PC-9 (cell line): ENCODE results near the gene DHPS. TPM values are rescaled to one million over a fixed set of nuclear protein-coding genes. Genes with fewer than 3 reads are reported as not detected.
A peak's percentile ranks its signal among the peaks of the same experiment; 100 is the strongest.

Source experiments
- BruUV-seq: library from RNA; stranded (reverse); fragments of 400-500 nt; replicated peaks from 2 replicates; lab custom pipeline; 2021; lab: Mats Ljungman, UMichigan
- CTCF ChIA-PET: fragments of 300-600 bp; sonication (Branson Sonifier 250); formaldehyde crosslinking; loops from one replicate; lab custom pipeline; 2022; ENCODE audit warnings: antibody characterized with exemption; lab: Charles Lee
- POLR2A ChIA-PET: fragments of 300-600 bp; sonication (Branson Sonifier 250); formaldehyde crosslinking; loops from one replicate; lab custom pipeline; 2022; ENCODE audit warnings: antibody characterized with exemption; ENCODE audit not compliant: unreplicated experiment; lab: Charles Lee
- DNase-seq, 2 experiments: peaks; one replicate each; pipeline versions ENCODE4 v3.0.0 to v3.0.0-alpha.2; 2015 to 2022; ENCODE audit warnings: mixed read lengths in 1 of 2
- H2AFZ ChIP-seq: fragments of 200-600 bp; sonication (generic); 2 replicates; pipeline ENCODE4 v1.8.1; 2017; ENCODE audit warnings: antibody characterized with exemption
- H3F3A ChIP-seq: fragments of 200-600 bp; sonication (generic); 2 replicates; pipeline ENCODE4 v1.8.1; 2017; ENCODE audit warnings: antibody characterized with exemption, mild to moderate bottlenecking, low read depth; ENCODE audit not compliant: insufficient read depth
- H3K27ac ChIP-seq: fragments of 200-600 bp; sonication (generic); 2 replicates; pipeline ENCODE4 v1.6.1; 2016; ENCODE audit warnings: mixed run types
- H3K27me3 ChIP-seq: fragments of 200-600 bp; sonication (generic); 2 replicates; pipeline ENCODE4 v1.6.1; 2016; ENCODE audit warnings: low read depth, mixed run types; ENCODE audit not compliant: insufficient read depth
- H3K36me3 ChIP-seq: fragments of 200-600 bp; sonication (generic); 2 replicates; pipeline ENCODE4 v1.6.1; 2016; ENCODE audit warnings: low read depth, mixed run types
- H3K4me1 ChIP-seq: fragments of 200-600 bp; sonication (generic); replicated peaks from 2 replicates; pipeline ENCODE4 v1.6.1; 2016; ENCODE audit warnings: mixed run types; ENCODE audit not compliant: insufficient read depth
- H3K4me2 ChIP-seq: fragments of 200-600 bp; sonication (generic); 2 replicates; pipeline ENCODE4 v1.6.1; 2017; ENCODE audit warnings: mixed run types
- H3K4me3 ChIP-seq: fragments of 200-600 bp; sonication (generic); 2 replicates; pipeline ENCODE4 v1.6.1; 2016; ENCODE audit warnings: mixed run types
- H3K79me2 ChIP-seq: fragments of 200-600 bp; sonication (generic); 2 replicates; pipeline ENCODE4 v1.6.1; 2017; ENCODE audit warnings: low read depth, mixed run types
- H3K9me2 ChIP-seq: fragments of 200-600 bp; sonication (generic); 2 replicates; pipeline ENCODE4 v1.8.1; 2017; ENCODE audit warnings: mild to moderate bottlenecking; ENCODE audit not compliant: insufficient read depth
- H3K9me3 ChIP-seq: fragments of 200-600 bp; sonication (generic); 2 replicates; pipeline ENCODE4 v1.8.1; 2016; ENCODE audit warnings: low read depth; ENCODE audit not compliant: insufficient read depth
- H4K20me1 ChIP-seq: fragments of 200-600 bp; sonication (generic); 2 replicates; pipeline ENCODE4 v1.8.1; 2017; ENCODE audit not compliant: insufficient read depth
- CTCF ChIP-seq: fragments of 200-600 bp; sonication (generic); conservative IDR thresholded peaks from 2 replicates; pipeline ENCODE4 v1.6.1; 2017; ENCODE audit warnings: mixed run types, antibody characterized with exemption, mild to moderate bottlenecking, moderate library complexity
- EZH2 ChIP-seq: fragments of 200-600 bp; sonication (generic); IDR thresholded peaks from 2 replicates; pipeline ENCODE4 v1.8.0; 2017; ENCODE audit warnings: antibody characterized with exemption, low read depth
- intact Hi-C: fragments of 100-400 bp; cut with micrococcal nuclease; formaldehyde crosslinking; loops from one replicate; pipeline ENCODE4 v1.10.0; 2022; ENCODE audit not compliant: unreplicated experiment
- total RNA-seq: library from RNA; stranded (reverse); gene quantifications from 2 replicates; pipeline ENCODE4 v1.2.3, GENCODE V29; 2021

DHPS gene
- total RNA-seq, 1 experiment from 2014 or later, result 106 TPM

- no peak overlapping the region for H3K4me2 ChIP-seq
- peaks cover 14% of the 10 kb centered on the region for H3F3A ChIP-seq
- DNase-seq, result no peak
- H3K9me3 ChIP-seq, result no peaks in the 10 kb centered on the region
- no peaks in the 10 kb centered on the region for H4K20me1 ChIP-seq
- intact Hi-C loops, result no loop called here
- H3K4me1 ChIP-seq, result no peaks in the 10 kb centered on the region
- H3K9me2 ChIP-seq, result no peaks in the 10 kb centered on the region
- H3K27ac ChIP-seq, result no peak overlapping the region
- no TSS peak for BruUV-seq
- no peak overlapping the region for H2AFZ ChIP-seq
- ChIA-PET CTCF (no interaction called here), POLR2A (no interaction called here)
- H3K4me3 ChIP-seq, result no peak overlapping the region
- H3K79me2 ChIP-seq, result no peaks in the 10 kb centered on the region
- no peak for TF ChIP-seq CTCF
- no peak for TF ChIP-seq EZH2
- H3K27me3 ChIP-seq, result no peaks in the 10 kb centered on the region
- no peaks in the 10 kb centered on the region for H3K36me3 ChIP-seq
Observed at GRCh38 chr19:12638611-12639182, 43.0 kb downstream of the DHPS start.

- CTCF ChIA-PET, result no interaction called here
- POLR2A ChIA-PET, result no interaction called here
- TF ChIP-seq CTCF, result no peak
- no peak for TF ChIP-seq EZH2
Observed at GRCh38 chr19:12636631-12637030, 45.0 kb downstream of the DHPS start.

GRCh38 chr19:12629215-12629614 is 52.5 kb downstream of the DHPS start:
- Histone ChIP-seq H4K20me1 (no peaks in the 10 kb centered on the region), H3K4me3 (0 out of 2 replicates have a peak overlapping the region, but pooled peaks have one; percentile 0), H3K27me3 (no peaks in the 10 kb centered on the region), H3K4me2 (no peak overlapping the region), H3K36me3 (peaks cover 65% of the 10 kb centered on the region), H3K27ac (no peak overlapping the region), H3F3A (peaks cover 63% of the 10 kb centered on the region), H3K9me3 (peaks cover 81% of the 10 kb centered on the region), H3K9me2 (no peaks in the 10 kb centered on the region), H3K4me1 (no peaks in the 10 kb centered on the region), H3K79me2 (no peaks in the 10 kb centered on the region), H2AFZ (no peak overlapping the region)
- TF ChIP-seq CTCF (no peak), EZH2 (no peak)
- ChIA-PET CTCF (no interaction called here), POLR2A (no interaction called here)
- BruUV-seq, result no TSS peak
- intact Hi-C loops, result no loop called here
- DNase-seq, result peak in 1 of 2 experiments; percentile 17

More at GRCh38 chr19:12636631-12637030, 45.0 kb downstream of the DHPS start:
- Histone ChIP-seq H2AFZ (no peak overlapping the region), H3K27ac (no peak overlapping the region), H3K9me2 (no peaks in the 10 kb centered on the region), H3K4me1 (no peaks in the 10 kb centered on the region), H3K9me3 (peaks cover 12% of the 10 kb centered on the region; the same call in 1 of the 2 replicates), H3K4me3 (no peak overlapping the region), H3K27me3 (no peaks in the 10 kb centered on the region), H3F3A (peaks cover 27% of the 10 kb centered on the region), H3K4me2 (no peak overlapping the region), H3K79me2 (no peaks in the 10 kb centered on the region), H4K20me1 (no peaks in the 10 kb centered on the region), H3K36me3 (no peaks in the 10 kb centered on the region)
- intact Hi-C loops, result no loop called here
- DNase-seq, result no peak
- BruUV-seq, result no TSS peak
